Kidney epithelial cell (primary cell): ENCODE measurements around the gene RPL5. TPM values are rescaled to one million over a fixed set of nuclear protein-coding genes. Genes with fewer than 3 reads are reported as not detected.

Experiments used
- DNase-seq: peaks from one replicate; pipeline ENCODE4 v3.0.0-alpha.2; 2010; ENCODE audit warnings: low read depth
- H3K27me3 ChIP-seq: 2 replicates; pipeline ENCODE4 v1.6.0; 2011; ENCODE audit warnings: low read length; ENCODE audit not compliant: control insufficient read depth, insufficient read depth
- H3K36me3 ChIP-seq: 2 replicates; pipeline ENCODE4 v1.5.1; 2011; ENCODE audit warnings: low read length; ENCODE audit not compliant: control insufficient read depth, insufficient read depth
- H3K4me3 ChIP-seq: 2 replicates; pipeline ENCODE4 v1.5.1; 2011; ENCODE audit warnings: low read depth, mild to moderate bottlenecking, control low read depth, low read length
- CTCF ChIP-seq: IDR thresholded peaks from 2 replicates; pipeline ENCODE4 v1.5.1; 2011; ENCODE audit warnings: mild to moderate bottlenecking, moderate library complexity, low read length, control low read depth, inconsistent platforms; ENCODE audit not compliant: insufficient read depth, poor library complexity, severe bottlenecking
- total RNA-seq: library from RNA; depleted of rRNA; stranded (reverse); fragments of >200 nt; gene quantifications from 2 replicates; pipeline ENCODE4 v1.2.3, GENCODE V29; 2015

Gene RPL5
- total RNA-seq, 1 donor from 2014 or later: 2,606 TPM

GRCh38 chr1:92817137-92817697, 14.6 kb upstream of the RPL5 start:
- DNase-seq: no peak
- H3K36me3 ChIP-seq: no peaks in the 10 kb centered on the region
- no peak overlapping the region for H3K4me3 ChIP-seq
- TF ChIP-seq CTCF: no peak
- no peaks in the 10 kb centered on the region for H3K27me3 ChIP-seq

DNA sequence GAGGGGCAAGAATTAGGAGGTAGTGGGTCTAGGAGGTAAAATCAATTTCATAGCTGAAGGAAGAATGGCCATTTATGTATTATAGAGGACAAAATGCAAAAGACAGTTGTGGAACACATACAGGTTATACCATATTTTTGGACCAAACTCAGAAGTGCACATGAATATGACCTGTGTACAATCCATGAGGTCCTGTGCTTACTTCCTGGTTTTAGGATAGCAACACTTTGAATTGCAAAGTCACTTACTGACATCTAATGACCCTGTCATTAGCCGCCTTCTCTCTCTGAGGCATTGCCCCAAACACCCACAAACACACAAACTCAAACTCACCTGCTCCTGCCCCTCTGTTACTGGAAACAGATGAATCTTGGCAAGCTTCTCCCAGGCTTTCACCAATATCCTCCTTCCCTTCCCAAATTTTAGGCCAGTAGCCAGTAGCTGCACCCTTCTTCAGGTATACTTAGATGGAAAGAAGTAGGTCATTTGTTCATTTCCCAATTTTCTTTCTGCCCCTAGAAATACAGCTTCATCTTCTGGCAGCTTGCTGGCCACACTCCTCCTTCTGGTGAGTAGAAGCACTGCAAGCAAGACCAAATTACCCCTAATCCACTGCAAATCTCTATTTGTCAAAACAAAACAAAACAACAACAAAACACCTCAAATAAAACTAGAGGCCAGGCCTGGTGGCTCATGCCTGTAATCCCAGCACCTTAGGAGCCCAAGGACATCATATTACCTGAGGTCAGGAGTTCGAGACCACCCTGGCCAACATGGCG, 13.7 kb upstream of the RPL5 start:
- TF ChIP-seq CTCF: peak; percentile 67
- no peak for DNase-seq
- Histone ChIP-seq H3K36me3 (no peaks in the 10 kb centered on the region), H3K4me3 (no peak overlapping the region), H3K27me3 (no peaks in the 10 kb centered on the region)

GRCh38 chr1:92820024-92820423, 11.8 kb upstream of the RPL5 start:
- TF ChIP-seq CTCF: no peak
- H3K36me3 ChIP-seq: no peaks in the 10 kb centered on the region
- no peak overlapping the region for H3K4me3 ChIP-seq
- no peaks in the 10 kb centered on the region for H3K27me3 ChIP-seq
- DNase-seq: no peak

- Histone ChIP-seq H3K36me3 (no peaks in the 10 kb centered on the region), H3K27me3 (no peaks in the 10 kb centered on the region), H3K4me3 (no peak overlapping the region)
- TF ChIP-seq CTCF: no peak
- DNase-seq: no peak
Observed at GRCh38 chr1:92820551-92820950, 11.3 kb upstream of the RPL5 start.

GRCh38 chr1:92822879-92823278, 9.0 kb upstream of the RPL5 start:
- peak; percentile 12 for DNase-seq
- TF ChIP-seq CTCF: no peak
- Histone ChIP-seq H3K36me3 (no peaks in the 10 kb centered on the region), H3K4me3 (no peak overlapping the region), H3K27me3 (no peaks in the 10 kb centered on the region)

DNA sequence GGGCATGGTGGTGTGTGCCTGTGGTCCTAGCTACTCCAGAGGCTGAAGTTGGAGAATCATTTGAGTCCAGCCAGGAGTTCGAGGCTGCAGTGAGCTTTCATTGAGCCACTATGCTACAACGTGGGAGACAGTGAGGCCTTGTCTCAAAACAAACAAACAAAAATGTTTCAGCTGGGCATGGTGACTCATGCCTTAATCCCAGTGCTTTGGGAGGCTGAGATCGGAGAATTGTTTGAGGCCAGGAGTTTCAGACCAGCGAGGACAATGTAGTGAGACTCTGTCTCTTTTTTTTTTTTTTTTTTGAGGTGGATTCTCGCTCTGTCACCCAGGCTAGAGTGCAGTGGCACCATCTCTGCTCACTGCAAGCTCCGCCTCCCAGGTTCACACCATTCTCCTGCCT, 5.0 kb upstream of the RPL5 start:
- DNase-seq: no peak
- TF ChIP-seq CTCF: no peak
- no peak overlapping the region for H3K4me3 ChIP-seq
- no peaks in the 10 kb centered on the region for H3K36me3 ChIP-seq
- no peaks in the 10 kb centered on the region for H3K27me3 ChIP-seq
